Endothelial cell of umbilical vein (primary cell): ENCODE results near the gene ID1. TPM values are rescaled to one million over a fixed set of nuclear protein-coding genes. Genes with fewer than 3 reads are reported as not detected.
A peak's percentile ranks its signal among the peaks of the same experiment; 100 is the strongest.

Experiments
- Bru-seq: library from RNA; stranded (reverse); fragments of 400-500 nt; gene quantifications from one replicate; lab custom pipeline; 2021; lab: Mats Ljungman, UMichigan
- BruChase-seq, 2 experiments: library from RNA; stranded (reverse); fragments of 400-500 nt; gene quantifications; one replicate each; lab custom pipeline; 2021; lab: Mats Ljungman, UMichigan
- BruUV-seq: library from RNA; stranded (reverse); fragments of 400-500 nt; replicated peaks from 2 replicates; lab custom pipeline; 2021; lab: Mats Ljungman, UMichigan
- CTCF ChIA-PET: fragments of 300-600, 350-600 bp; sonication (Branson Sonifier 250); formaldehyde crosslinking; loops from one replicate; lab custom pipeline; 2021; ENCODE audit warnings: antibody characterized with exemption, inconsistent platforms; lab: Charles Lee
- POLR2A ChIA-PET: fragments of 300-600, 350-600 bp; sonication (Branson Sonifier 250); formaldehyde crosslinking; loops from one replicate; lab custom pipeline; 2021; ENCODE audit warnings: antibody characterized with exemption, inconsistent platforms; lab: Charles Lee
- DNase-seq: peaks from one replicate; pipeline ENCODE4 v3.0.0-alpha.2; 2011; ENCODE audit warnings: low read depth, low spot score
- FAIRE-seq: peaks from 2 replicates; lab custom pipeline; 2011; peaks lifted over from hg19 to GRCh38; lab: Jason Lieb, UNC
- H2AFZ ChIP-seq: 2 replicates; pipeline ENCODE4 v1.6.0; 2012; ENCODE audit warnings: low read depth, low read length, control low read depth, inconsistent platforms
- H3K27ac ChIP-seq: 2 replicates; pipeline ENCODE4 v1.5.1; 2011; ENCODE audit warnings: low read depth, mild to moderate bottlenecking, control low read depth, low read length, moderate library complexity; ENCODE audit not compliant: insufficient read depth
- H3K27me3 ChIP-seq, 2 experiments: 2 replicates each; pipeline versions ENCODE4 v1.6.0 to v1.6.1; 2011; ENCODE audit warnings: low read length in 2 of 2, mixed read lengths in 1 of 2; ENCODE audit not compliant: control insufficient read depth in 2 of 2, insufficient read depth in 2 of 2
- H3K36me3 ChIP-seq, 2 experiments: 2 replicates in 1 of 2; 3 replicates in 1 of 2; pipeline ENCODE4 v1.5.1; 2011; ENCODE audit warnings: low read length in 2 of 2, mild to moderate bottlenecking in 1 of 2, moderate library complexity in 1 of 2; ENCODE audit not compliant: control insufficient read depth in 2 of 2, insufficient read depth in 2 of 2; ENCODE audit errors: extremely low read depth in 1 of 2
- H3K4me1 ChIP-seq: 3 replicates; pipeline ENCODE4 v1.5.1; 2011; ENCODE audit warnings: mild to moderate bottlenecking, low read length; ENCODE audit not compliant: control insufficient read depth, insufficient read depth; ENCODE audit errors: extremely low read depth
- H3K4me2 ChIP-seq: 2 replicates; pipeline ENCODE4 v1.6.1; 2011; ENCODE audit warnings: low read length, control low read depth, mixed read lengths; ENCODE audit not compliant: insufficient read depth
- H3K4me3 ChIP-seq, 3 experiments: fragments of 200-600 bp in 1 of 3; sonication (generic), shearing (Covaris generic) in 1 of 3; replicated peaks in 1 of 3; 2 replicates each; pipeline ENCODE4 v1.5.1; 2011 to 2016; ENCODE audit warnings: control low read depth in 3 of 3, low read length in 3 of 3, mild to moderate bottlenecking in 2 of 3, inconsistent platforms in 1 of 3, low read depth in 1 of 3, moderate library complexity in 1 of 3; ENCODE audit not compliant: insufficient read depth in 1 of 3
- H3K79me2 ChIP-seq: 2 replicates; pipeline ENCODE4 v1.6.0; 2012; ENCODE audit warnings: low read length, inconsistent platforms; ENCODE audit not compliant: control insufficient read depth, insufficient read depth
- H3K9ac ChIP-seq: replicated peaks from 2 replicates; pipeline ENCODE3; 2011; ENCODE audit warnings: low read length, control low read depth; ENCODE audit not compliant: insufficient read depth; ENCODE audit errors: extremely low read depth
- H3K9me1 ChIP-seq: replicated peaks from 3 replicates; pipeline ENCODE4 v1.6.0; 2011; ENCODE audit warnings: mild to moderate bottlenecking, low read length; ENCODE audit not compliant: control insufficient read depth, insufficient read depth; ENCODE audit errors: extremely low read depth
- H3K9me3 ChIP-seq: replicated peaks from 2 replicates; pipeline ENCODE4 v1.5.1; 2012; ENCODE audit warnings: low read length, inconsistent platforms; ENCODE audit not compliant: control insufficient read depth, insufficient read depth
- H4K20me1 ChIP-seq: replicated peaks from 2 replicates; pipeline ENCODE3; 2011; ENCODE audit warnings: mild to moderate bottlenecking, low read length; ENCODE audit not compliant: control insufficient read depth, insufficient read depth; ENCODE audit errors: extremely low read depth
- EZH2 ChIP-seq: IDR thresholded peaks from 2 replicates; pipeline ENCODE4 v1.6.1; 2012; ENCODE audit warnings: borderline replicate concordance, low read depth, mild to moderate bottlenecking, moderate library complexity, low read length, inconsistent platforms; ENCODE audit not compliant: severe bottlenecking
- FOS ChIP-seq: IDR thresholded peaks from 2 replicates; pipeline ENCODE4 v1.6.1; 2011; ENCODE audit warnings: mild to moderate bottlenecking, low read length, moderate library complexity, borderline replicate concordance; ENCODE audit not compliant: insufficient read depth
- GATA2 ChIP-seq: IDR thresholded peaks from 2 replicates; pipeline ENCODE4 v1.7.0; 2011; ENCODE audit warnings: low read depth, mild to moderate bottlenecking, moderate library complexity, mixed read lengths, low read length; ENCODE audit not compliant: insufficient read length, insufficient read depth
- JUN ChIP-seq: IDR thresholded peaks from 2 replicates; pipeline ENCODE4 v1.6.1; 2011; ENCODE audit warnings: borderline replicate concordance, low read depth; ENCODE audit not compliant: insufficient read length, insufficient read depth
- MYC ChIP-seq: IDR thresholded peaks from one replicate; pipeline ENCODE4 v1.6.1; 2011; ENCODE audit warnings: mild to moderate bottlenecking, low read depth, low read length
- POLR2A ChIP-seq: IDR thresholded peaks from 2 replicates; pipeline ENCODE4 v1.6.1; 2012; ENCODE audit warnings: low read depth, mild to moderate bottlenecking, control low read depth, low read length
- POLR2AphosphoS5 ChIP-seq: IDR thresholded peaks from 2 replicates; pipeline ENCODE4 v1.6.1; 2012; ENCODE audit warnings: low read depth, mild to moderate bottlenecking, control low read depth, low read length, moderate library complexity; ENCODE audit not compliant: insufficient read depth
- dilution Hi-C: fragments of 300-500 bp; cut with MboI; formaldehyde crosslinking; loops from one replicate; pipeline ENCODE4 v1.15.0; 2019; ENCODE audit warnings: low sequenced_read_pairs; ENCODE audit not compliant: extremely low pct_ligation_motif_present
- intact Hi-C: fragments of 100-400 bp; cut with micrococcal nuclease; formaldehyde crosslinking; loops from one replicate; pipeline ENCODE4 v1.10.0; 2022
- long read RNA-seq: library from polyadenylated mRNA; stranded (forward); transcript quantifications from one replicate; pipeline ENCODE4 v2.0.0, GENCODE V29; 2021
- polyA minus RNA-seq, 3 experiments: library from RNA; depleted of rRNA, polyadenylated mRNA; stranded (reverse); fragments of >200 nt; gene quantifications; 1 replicate in 1 of 3; 2 replicates in 2 of 3; pipeline ENCODE4 v1.2.3, GENCODE V29; 2011
- polyA plus RNA-seq, 4 experiments: library from polyadenylated mRNA; depleted of rRNA in 3 of 4; stranded (reverse) in 3 of 4; unstranded in 1 of 4; fragments of >200 nt; gene quantifications; 2 replicates each; pipeline versions ENCODE4 v1.2.1 to v1.2.3, GENCODE V29; 2011 to 2012; ENCODE audit warnings: missing spikeins in 1 of 4
- total RNA-seq: library from RNA; stranded (reverse); gene quantifications from 2 replicates; pipeline ENCODE4 v1.2.3, GENCODE V29; 2021
- TF ChIP-seq, protein P1 (sequence below), 2 donors: IDR thresholded peaks; 1 replicate in 1 of 2; 2 replicates in 1 of 2; pipeline ENCODE4 v1.5.1; 2011; ENCODE audit warnings: low read length in 2 of 2, mild to moderate bottlenecking in 2 of 2, moderate library complexity in 2 of 2, control low read depth in 1 of 2, inconsistent platforms in 1 of 2, low read depth in 1 of 2; ENCODE audit not compliant: insufficient read depth in 1 of 2; ENCODE audit errors: extremely low read depth in 1 of 2
- TF ChIP-seq, protein P2 (sequence below): IDR thresholded peaks from 2 replicates; pipeline ENCODE4 v1.6.1; 2011; ENCODE audit not compliant: insufficient read depth, insufficient read length

ID1 gene, protein sequence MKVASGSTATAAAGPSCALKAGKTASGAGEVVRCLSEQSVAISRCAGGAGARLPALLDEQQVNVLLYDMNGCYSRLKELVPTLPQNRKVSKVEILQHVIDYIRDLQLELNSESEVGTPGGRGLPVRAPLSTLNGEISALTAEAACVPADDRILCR
- total RNA-seq (64.4 and 78.9 TPM in 2 replicates), polyA plus RNA-seq (152 and 182 TPM in 2 replicates), polyA minus RNA-seq (41.5 and 55.2 TPM in 2 replicates), Bru-seq, nascent RNA (percentile 99 among the genes with signal in this experiment), BruChase-seq, experiment 1, labeled RNA remaining after a 6-hour chase (percentile 72 among the genes with signal in this experiment), BruChase-seq, experiment 2, labeled RNA remaining after a 2-hour chase (percentile 96 among the genes with signal in this experiment)
- 78.6 and 160 TPM in 2 replicates for polyA plus RNA-seq (2011; cell fraction: cytosol; rRNA removed)
- 317 and 470 TPM in 2 replicates for polyA plus RNA-seq (2011; cell fraction: nucleus; rRNA removed)
- 67.3 and 67.6 TPM in 2 replicates for polyA plus RNA-seq (2012)
- polyA minus RNA-seq (2011; cell fraction: cytosol; rRNA and poly(A)+ RNA removed): 500 TPM
- 83.0 and 266 TPM in 2 replicates for polyA minus RNA-seq (2011; cell fraction: nucleus; rRNA and poly(A)+ RNA removed)
- long read RNA-seq, transcript ID1-201 (1 exons, 1,233 nt): minor isoform, 16 of 64 reads
- long read RNA-seq, transcript ID1-202 (2 exons, 994 nt): major isoform, 48 of 64 reads
- long read RNA-seq, partial matches to known transcripts: 0 of 64 reads
- long read RNA-seq, other reads (novel, unspliced or antisense): 0 of 64 reads

DNA sequence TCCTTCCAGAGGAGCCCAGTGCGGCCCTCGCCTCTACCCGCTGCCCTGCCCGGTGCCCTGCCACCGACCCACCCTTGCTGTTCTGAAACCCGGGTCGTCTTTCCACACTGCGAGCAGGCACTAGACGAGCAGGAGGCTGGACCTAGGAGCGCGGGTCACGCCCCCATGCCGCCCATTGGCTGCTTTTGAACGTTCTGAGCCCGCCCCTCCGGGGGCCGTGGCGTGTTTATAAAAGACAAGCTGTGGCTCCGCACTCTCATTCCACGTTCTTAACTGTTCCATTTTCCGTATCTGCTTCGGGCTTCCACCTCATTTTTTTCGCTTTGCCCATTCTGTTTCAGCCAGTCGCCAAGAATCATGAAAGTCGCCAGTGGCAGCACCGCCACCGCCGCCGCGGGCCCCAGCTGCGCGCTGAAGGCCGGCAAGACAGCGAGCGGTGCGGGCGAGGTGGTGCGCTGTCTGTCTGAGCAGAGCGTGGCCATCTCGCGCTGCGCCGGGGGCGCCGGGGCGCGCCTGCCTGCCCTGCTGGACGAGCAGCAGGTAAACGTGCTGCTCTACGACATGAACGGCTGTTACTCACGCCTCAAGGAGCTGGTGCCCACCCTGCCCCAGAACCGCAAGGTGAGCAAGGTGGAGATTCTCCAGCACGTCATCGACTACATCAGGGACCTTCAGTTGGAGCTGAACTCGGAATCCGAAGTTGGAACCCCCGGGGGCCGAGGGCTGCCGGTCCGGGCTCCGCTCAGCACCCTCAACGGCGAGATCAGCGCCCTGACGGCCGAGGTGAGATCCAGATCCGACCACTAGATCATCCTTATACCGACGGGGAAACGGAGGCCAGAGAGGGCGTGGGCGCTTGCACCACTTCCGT is at the start of gene ID1:
Gene ID1, plus strand, starts transcription at position 259 of the 871 bp plus-strand sequence. Its CDS starts 99 bp downstream, at position 358.
- H2AFZ ChIP-seq: no peak within 1 kb of the TSS
- no peaks in the 10 kb centered on the region for H3K9me1 ChIP-seq
- no peaks in the 10 kb centered on the region for H3K27me3 ChIP-seq
- no peaks in the 10 kb centered on the region for H3K36me3 ChIP-seq
- peaks cover 26% of the 10 kb centered on the region for H3K79me2 ChIP-seq
- peak within 1 kb of the TSS; percentile 86 for H3K4me2 ChIP-seq
- TSS peak; percentile 90 for BruUV-seq
- H4K20me1 ChIP-seq: no peaks in the 10 kb centered on the region
- peak within 1 kb of the TSS; percentile 44 to 94 (median 68) for H3K4me3 ChIP-seq
- DNase-seq (peak; percentile 95), FAIRE-seq (peak; percentile 99)
- H3K27ac ChIP-seq: peak within 1 kb of the TSS; percentile 100
- intact Hi-C loops (loop anchor here (2.0 kb wide), 3 partner anchors 18 to 108 kb away; no protein-coding TSS in a partner anchor), dilution Hi-C loops (no loop called here)
- peaks cover 51% of the 10 kb centered on the region for H3K4me1 ChIP-seq
- peak within 1 kb of the TSS; percentile 99 for H3K9ac ChIP-seq
- POLR2A ChIA-PET: interaction anchor here (1.0 to 2.5 kb wide), 10 partner anchors 9 to 48 kb away, joined by 4 to 48 read pairs (median 8); no protein-coding TSS in a partner anchor
- peak; percentile 99 for TF ChIP-seq POLR2A
- TF ChIP-seq, protein P1, sequence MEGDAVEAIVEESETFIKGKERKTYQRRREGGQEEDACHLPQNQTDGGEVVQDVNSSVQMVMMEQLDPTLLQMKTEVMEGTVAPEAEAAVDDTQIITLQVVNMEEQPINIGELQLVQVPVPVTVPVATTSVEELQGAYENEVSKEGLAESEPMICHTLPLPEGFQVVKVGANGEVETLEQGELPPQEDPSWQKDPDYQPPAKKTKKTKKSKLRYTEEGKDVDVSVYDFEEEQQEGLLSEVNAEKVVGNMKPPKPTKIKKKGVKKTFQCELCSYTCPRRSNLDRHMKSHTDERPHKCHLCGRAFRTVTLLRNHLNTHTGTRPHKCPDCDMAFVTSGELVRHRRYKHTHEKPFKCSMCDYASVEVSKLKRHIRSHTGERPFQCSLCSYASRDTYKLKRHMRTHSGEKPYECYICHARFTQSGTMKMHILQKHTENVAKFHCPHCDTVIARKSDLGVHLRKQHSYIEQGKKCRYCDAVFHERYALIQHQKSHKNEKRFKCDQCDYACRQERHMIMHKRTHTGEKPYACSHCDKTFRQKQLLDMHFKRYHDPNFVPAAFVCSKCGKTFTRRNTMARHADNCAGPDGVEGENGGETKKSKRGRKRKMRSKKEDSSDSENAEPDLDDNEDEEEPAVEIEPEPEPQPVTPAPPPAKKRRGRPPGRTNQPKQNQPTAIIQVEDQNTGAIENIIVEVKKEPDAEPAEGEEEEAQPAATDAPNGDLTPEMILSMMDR (IDR thresholded peaks at IDR 0.05; ENCODE audit: extremely low read depth in 1 of 2, insufficient read depth in 1 of 2, low read depth in 1 of 2, low read length in 2 of 2): no peak
- TF ChIP-seq POLR2AphosphoS5: peak; percentile 98
- no peak for TF ChIP-seq GATA2
- no peak for TF ChIP-seq JUN
- no peak for TF ChIP-seq EZH2
- no peak for TF ChIP-seq FOS
- TF ChIP-seq MYC: no peak
- TF ChIP-seq, protein P2, sequence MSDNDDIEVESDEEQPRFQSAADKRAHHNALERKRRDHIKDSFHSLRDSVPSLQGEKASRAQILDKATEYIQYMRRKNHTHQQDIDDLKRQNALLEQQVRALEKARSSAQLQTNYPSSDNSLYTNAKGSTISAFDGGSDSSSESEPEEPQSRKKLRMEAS: peak; percentile 23
- CTCF ChIA-PET: interaction anchor here (1.0 to 12.8 kb wide), 5 partner anchors 8 to 118 kb away, joined by 3 to 1817 read pairs (median 11); no protein-coding TSS in a partner anchor
- no peaks in the 10 kb centered on the region for H3K9me3 ChIP-seq
